NCI-H2196 treated with DMSO at 0.1 percent for 48 hours (cell line): ENCODE results near the gene IGF2BP1.

Experiments
- DNase-seq: peaks from one replicate; lab custom pipeline; 2025; ENCODE audit not compliant: unreplicated experiment; lab: John Stamatoyannopoulos, UW

IGF2BP1 gene

DNA sequence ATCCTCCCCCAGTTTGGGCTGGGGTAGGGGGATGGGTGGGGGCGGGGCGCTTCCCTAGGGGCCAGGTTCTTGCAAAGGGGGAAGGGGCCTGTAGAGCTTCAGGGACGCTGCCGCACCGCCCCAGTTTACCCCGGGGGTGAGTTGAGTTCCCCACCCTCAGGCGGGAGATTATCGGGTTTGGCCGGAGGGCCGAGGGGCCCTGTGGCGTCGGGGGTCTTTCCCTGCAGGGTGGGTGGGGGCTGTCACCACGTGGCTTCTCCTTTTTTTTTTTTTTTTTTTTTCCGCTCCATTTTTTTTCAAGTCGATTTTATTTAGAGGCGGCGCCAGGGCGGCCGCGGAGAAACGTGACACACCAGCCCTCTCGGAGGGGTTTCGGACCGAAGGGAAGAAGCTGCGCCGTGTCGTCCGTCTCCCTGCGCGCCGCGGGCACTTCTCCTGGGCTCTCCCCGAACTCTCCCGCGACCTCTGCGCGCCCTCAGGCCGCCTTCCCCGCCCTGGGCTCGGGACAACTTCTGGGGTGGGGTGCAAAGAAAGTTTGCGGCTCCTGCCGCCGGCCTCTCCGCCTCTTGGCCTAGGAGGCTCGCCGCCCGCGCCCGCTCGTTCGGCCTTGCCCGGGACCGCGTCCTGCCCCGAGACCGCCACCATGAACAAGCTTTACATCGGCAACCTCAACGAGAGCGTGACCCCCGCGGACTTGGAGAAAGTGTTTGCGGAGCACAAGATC is at the start of gene IGF2BP1:
TSS of gene IGF2BP1 (plus strand) at position 283 of the 724 bp plus-strand sequence. CDS start at position 644, 361 bp downstream.
- no peak for DNase-seq

DNA sequence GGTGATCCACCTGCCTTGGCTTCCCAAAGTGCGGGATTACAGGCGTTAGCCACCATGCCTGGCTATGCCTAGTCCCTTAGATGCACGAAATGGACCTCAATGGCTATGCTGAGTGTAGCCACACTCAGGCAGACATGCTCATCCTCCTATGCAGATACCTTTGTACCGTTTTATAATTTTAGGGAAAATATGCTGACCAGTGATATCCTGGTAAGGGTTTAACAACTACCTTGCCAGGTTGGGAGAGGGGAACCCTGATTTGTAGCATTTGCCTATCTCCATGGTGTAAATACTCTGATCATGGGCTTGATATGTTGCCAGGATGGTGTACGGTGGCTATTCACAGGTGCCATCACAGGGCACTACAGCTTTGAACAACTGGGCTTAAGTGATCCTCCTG is 45.6 kb upstream of the IGF2BP1 start:
- no peak for DNase-seq

DNA sequence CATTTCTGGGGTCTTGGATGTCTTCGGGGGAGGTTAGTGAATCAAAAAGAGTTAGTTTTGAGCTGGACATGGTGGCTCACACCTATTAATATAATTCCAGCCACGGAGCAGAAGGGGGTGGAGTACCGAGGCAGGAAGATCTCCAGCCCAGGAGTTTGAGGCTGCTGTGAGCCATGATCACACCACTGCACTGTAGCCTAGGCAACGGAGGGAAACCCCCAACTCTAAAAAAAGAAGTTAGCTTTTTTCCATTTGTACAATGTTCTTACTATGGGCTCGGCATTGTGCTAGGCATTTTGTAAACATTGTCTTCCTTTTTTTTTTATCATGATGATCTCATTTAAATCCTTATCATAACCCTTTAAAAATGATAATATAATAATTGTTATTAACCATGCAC is 44.3 kb upstream of the IGF2BP1 start:
- no peak for DNase-seq

DNA sequence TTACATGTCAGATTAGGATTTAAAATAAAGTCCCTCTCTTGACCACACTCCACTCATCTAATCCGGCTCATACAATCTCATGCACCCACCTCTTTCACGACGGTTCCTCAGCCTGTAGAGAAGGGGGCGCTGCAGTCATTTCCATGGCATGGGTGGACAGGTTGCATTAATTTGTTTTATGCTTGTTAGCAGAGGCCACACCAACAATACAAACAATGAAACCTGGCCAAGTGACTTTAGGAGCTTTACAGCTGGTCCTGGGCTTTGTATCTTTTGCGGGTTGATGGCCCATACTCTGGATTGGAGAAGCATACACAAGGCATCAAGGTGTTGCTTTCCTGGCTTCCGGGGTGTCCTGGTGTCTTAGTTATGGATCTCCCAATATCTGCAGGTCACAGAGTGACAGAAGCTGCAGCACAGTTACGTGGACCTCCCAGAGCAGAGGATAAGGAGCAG is 42.9 kb upstream of the IGF2BP1 start:
- DNase-seq, result no peak

DNA sequence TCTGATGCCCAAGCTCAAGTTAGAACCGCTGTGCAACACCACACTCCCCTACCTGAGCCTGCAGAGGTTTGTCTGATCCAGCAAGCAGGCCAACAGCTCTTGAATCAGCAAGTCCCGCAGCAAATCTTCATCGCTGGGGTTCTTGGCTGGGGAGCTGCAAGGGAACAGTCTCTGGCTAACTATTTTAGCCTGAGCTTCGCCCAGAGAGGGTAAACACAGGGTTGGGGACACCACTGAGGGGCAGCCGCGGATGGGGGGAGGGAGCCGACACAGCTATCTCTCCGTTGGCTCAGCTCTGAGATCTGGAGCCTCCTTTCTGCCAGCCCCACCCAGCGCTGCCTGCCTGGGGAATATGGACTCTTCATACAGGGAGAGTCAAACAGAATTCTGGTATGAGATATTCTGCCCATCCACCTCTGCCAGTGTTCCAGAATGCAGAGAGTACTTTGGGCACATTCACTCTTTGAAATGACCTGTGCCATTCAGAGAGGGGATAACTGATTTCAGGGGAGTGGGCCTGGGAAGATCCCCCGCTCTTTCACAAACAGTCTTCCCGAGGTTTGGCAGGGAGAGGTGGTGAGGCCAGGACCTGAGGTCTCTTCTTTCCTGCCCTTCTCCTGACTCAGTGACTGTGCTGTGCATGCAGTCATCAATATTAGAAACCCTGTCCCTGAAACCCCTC is 36.2 kb upstream of the IGF2BP1 start:
- DNase-seq, result no peak

DNA sequence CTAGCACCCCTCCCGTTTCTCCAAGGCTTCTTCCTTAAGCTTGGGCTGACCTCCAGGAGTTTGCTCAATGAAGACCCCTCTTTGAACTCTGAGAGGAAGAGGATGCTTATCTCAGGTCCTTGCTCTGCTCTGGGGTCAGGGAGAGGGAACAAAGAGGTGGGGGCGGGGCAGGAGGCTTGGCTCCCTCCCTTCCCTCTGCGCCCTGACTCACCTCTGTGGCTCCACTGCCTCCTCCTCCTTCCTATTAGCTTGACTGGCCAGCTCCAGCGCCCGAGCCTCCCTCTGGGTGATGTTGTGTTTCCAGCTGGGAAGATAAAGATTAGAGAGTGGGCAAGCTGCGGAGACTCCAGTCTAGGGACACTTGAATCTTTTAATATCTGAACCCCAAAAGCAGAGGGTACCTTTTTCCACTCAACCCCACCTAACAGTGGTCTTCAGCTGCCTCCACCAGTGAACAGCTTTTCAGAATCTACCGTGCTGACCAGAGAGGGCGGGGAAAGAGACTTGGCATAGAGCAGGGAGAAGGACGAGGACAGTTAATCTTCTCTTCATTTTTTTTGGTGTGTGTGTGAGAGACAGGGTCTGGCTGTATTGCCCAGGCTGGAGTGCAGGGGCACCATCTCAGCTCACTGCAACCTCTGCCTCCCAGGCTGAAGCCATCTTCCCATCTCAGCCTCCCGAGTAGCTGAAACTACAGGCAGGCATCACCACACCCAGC is 35.5 kb upstream of the IGF2BP1 start:
- DNase-seq, result no peak

GRCh38 chr17:48970224-48970623 is 27.0 kb upstream of the IGF2BP1 start:
- DNase-seq, result no peak

- DNase-seq, result no peak
Observed at GRCh38 chr17:48970865-48971687, 26.1 kb upstream of the IGF2BP1 start.

DNA sequence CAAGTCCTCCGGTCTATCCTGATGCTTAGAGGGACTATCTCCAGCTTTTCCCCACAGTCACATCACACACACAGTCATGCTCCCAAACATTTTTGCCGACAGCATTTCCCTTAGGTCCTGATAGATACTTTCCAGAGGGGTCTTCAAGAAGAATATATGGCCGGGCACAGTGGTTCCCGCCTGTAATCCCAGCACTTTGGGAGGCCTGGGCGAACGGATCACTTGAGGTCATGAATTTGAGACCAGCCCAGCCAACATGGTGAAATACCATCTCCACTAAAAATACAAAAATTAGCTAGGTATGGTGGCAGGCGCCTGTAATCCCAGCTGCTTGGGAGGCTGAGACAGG is 24.5 kb upstream of the IGF2BP1 start:
- DNase-seq, result no peak

GRCh38 chr17:48973806-48974205 is 23.4 kb upstream of the IGF2BP1 start:
- DNase-seq, result no peak

DNA sequence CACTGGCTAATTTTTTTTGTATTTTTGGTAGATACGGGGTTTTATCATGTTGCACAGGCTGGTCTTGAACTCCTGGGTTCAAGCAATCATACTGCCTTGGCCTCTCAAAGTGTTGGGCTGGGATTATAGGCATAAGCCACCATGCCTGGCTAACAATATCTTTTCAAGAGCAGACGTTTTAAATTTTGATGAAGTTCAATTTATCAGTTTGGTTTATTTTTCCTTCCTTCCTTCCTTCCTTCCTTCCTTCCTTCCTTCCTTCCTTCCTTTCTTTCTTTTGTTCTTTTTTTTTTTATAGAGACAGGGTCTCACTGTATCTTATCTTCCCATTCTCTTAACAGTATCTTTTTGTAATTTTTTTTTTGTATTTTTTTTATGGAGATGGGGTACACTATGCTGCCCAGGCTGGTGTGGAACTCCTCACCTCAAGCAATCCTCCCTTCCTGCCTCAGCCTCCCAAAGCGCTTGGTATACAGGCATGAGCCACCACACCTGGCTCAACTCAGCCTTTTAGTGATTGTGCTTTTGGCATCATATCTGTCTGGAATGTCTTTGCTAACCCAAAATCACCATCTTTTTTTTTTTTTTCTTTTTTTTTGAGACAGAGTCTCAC is 15.2 kb upstream of the IGF2BP1 start:
- no peak for DNase-seq

- no peak for DNase-seq
Observed at GRCh38 chr17:48985436-48986245, 11.5 kb upstream of the IGF2BP1 start.

DNA sequence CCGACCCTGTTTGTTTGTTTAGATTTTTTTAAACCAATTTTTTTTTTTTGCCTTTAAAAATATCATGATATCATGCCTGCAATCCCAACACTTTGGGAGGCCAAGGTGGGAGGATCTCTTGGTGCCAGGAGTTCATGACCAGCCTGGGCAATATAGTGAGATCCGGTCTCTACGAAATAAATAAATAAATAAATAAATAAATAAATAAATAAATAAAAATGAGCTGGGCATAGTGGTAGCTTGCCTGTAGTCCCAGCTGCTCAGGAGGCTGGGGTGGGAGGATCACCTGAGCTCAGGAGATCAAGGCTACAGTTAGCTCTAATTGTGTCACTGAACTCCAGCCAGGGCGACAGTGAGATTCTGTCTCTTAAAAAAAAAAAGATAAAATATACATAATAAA is 8.1 kb upstream of the IGF2BP1 start:
- no peak for DNase-seq

GRCh38 chr17:48990882-48991357 is 6.3 kb upstream of the IGF2BP1 start:
- no peak for DNase-seq

- no peak for DNase-seq
Observed at GRCh38 chr17:48992444-48992843, 4.7 kb upstream of the IGF2BP1 start.

DNA sequence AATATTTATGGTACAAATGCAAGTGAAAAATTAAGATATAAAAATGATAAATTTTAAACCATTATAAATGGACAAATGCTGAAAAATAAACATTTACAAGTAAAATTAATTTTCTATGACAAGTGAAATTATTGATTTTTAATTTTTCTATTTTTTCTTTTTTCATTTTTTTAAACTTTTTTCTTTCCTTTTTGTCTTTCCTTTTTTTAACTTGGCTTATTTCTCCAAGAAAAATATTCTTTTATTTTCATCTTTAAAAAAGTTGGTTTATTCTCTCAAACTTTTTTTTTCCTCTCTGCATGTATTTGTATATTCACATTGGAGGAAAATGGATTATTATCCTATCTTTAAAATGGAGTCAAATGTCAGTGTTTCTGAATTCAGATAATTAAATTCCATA is 3.9 kb upstream of the IGF2BP1 start:
- DNase-seq, result no peak

DNA sequence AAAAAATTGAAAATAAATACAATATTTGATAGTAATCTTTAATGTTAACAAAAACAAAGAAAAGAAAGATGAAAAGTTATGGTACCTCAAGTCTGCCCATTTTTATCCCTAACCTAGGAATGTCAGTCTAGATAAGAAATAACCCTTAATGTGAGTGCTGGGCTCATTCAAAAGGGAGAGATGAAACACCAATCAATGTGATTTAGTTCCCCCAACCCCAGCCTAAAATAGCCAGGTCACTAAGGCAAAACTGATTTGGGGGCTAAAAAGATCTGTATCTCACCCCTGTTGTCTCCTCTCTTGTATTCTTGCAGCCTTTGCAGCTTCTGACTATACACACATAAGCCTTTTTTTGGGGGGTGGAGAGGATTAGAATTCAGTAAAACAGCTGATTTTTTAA is 3.2 kb upstream of the IGF2BP1 start:
- DNase-seq, result no peak

GRCh38 chr17:48994549-48995303 is 2.5 kb upstream of the IGF2BP1 start:
- DNase-seq, result no peak

DNA sequence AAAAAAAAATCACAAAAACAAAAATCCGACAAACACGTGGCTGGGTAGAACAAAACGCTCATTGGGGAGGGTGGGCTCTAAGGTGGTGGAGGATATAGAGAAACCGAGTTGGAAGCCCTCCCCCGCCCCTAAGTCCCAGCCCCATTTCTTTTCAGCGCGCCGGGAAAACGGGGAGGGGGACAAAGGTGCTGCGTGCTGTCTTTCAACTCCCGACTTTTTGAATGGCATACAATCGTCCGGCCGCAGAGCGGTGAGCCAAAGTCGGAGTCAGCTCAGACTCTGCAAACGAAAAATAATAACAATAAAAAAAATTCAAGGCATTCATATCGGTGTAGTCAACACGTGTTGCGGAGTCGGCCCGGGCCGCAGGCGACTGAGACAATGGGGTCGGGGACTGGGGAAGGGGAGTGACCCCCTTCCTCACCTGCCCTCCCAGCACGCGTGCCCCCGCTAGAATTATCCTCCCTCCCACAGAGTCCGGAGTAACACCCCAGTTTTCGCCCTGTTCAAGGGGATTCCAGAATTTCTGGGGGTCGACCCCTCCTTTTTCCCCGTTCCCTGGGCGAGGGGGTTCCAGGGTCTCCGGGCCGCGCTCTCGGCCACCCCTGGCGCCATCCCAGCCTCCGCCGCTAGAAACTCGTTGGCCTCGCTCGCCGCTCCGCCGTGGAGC is 1.7 kb upstream of the IGF2BP1 start:
- no peak for DNase-seq
